ENCODE data around the gene RAPGEF2.
"Not testable (repeated sequence)": the region's sequence is repeated elsewhere in the genome, so short reads cannot be mapped to it uniquely, and the experiment has no call there.

Gene RAPGEF2

DNA sequence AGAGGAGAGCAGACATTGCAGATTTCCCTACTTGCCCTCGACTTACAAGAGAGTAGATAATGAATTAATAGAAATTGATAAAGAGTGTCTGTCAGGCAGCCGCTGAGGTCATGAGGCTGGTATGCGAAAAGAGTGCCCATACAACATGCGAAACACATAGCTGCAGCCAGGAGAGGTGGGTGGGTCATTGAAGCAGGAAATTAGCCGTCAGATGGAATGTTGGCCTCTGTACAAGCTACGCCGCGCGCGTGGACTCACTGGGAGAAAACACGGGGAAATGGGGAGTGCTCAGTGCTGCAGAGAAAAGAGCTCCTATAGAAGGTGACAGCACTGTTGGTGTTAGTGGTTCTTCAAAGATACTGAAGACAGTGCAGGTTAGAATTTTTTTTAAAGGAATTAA is 125.1 kb downstream of the RAPGEF2 start:
- no peaks in the 10 kb centered on the region for H3K9me3 ChIP-seq (ENCODE audit: control insufficient read depth, insufficient read depth, low read length)
- H3K36me3 ChIP-seq (ENCODE audit: insufficient read depth, low read length) = no peaks in the 10 kb centered on the region
- peaks cover 22% of the 10 kb centered on the region for H3K4me1 ChIP-seq (ENCODE audit: insufficient read depth, low read length)
- H3K9ac ChIP-seq (ENCODE audit: low read depth, low read length) = no peak overlapping the region

DNA sequence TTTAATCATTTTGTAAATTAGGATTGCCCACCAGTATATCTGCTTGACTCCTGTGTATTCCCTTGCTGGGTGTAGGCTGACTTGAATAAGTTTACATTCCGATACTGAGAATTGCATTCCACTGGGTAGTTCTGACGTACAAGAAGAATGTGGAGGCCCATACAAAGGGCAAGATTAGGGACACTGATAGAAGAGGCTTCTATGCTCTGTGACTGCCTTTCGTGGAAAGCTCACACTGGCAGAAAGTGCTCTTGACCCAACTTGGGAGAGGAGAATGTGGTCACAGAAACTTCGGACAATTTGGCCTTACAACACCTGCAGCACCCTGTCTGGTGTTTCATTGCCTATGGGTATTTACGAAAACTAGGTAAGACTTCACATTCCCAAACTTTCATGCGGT is 126.3 kb downstream of the RAPGEF2 start:
- Histone ChIP-seq H3K4me1 (ENCODE audit: insufficient read depth, low read length) (peaks cover 22% of the 10 kb centered on the region), H3K9ac (ENCODE audit: low read depth, low read length) (no peak overlapping the region), H3K9me3 (ENCODE audit: control insufficient read depth, insufficient read depth, low read length) (no peaks in the 10 kb centered on the region), H3K36me3 (ENCODE audit: insufficient read depth, low read length) (no peaks in the 10 kb centered on the region)

DNA sequence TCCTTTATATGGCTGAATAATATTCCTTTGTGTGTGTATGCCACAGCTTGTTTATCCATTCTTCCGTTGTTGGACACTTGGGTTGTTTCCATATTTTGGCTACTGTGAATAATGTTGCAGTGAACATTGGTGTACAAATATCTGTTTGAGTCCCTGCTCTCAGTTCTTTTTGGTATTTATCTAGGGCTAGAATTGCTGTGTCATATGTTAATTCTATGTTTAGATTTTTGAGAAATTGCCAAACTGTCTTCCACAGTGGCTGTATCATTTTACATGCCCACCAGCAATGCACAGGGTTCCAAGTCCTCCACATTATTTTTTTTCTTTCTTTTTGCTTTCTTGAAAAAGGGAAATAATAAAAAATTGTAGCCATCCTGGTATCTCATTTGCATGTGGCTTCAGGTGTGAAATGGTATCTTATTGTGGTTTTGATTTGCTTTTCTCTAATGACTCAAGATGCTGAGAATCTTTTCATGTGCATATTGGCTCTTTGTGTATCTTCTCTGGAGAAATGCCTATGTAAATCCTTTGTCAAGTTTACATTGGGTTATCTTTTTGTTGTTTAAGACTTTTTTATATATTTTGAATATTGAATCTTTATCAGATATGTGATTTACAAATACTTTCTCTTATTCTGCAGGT is 129.7 kb downstream of the RAPGEF2 start:
- Histone ChIP-seq H3K9me3 (ENCODE audit: control insufficient read depth, insufficient read depth, low read length) (0 out of 2 replicates have a peak, but pooled peaks cover 4% of the 10 kb centered on the region), H3K9ac (ENCODE audit: low read depth, low read length) (no peak overlapping the region), H3K4me1 (ENCODE audit: insufficient read depth, low read length) (peaks cover 19% of the 10 kb centered on the region), H3K36me3 (ENCODE audit: insufficient read depth, low read length) (no peaks in the 10 kb centered on the region)

DNA sequence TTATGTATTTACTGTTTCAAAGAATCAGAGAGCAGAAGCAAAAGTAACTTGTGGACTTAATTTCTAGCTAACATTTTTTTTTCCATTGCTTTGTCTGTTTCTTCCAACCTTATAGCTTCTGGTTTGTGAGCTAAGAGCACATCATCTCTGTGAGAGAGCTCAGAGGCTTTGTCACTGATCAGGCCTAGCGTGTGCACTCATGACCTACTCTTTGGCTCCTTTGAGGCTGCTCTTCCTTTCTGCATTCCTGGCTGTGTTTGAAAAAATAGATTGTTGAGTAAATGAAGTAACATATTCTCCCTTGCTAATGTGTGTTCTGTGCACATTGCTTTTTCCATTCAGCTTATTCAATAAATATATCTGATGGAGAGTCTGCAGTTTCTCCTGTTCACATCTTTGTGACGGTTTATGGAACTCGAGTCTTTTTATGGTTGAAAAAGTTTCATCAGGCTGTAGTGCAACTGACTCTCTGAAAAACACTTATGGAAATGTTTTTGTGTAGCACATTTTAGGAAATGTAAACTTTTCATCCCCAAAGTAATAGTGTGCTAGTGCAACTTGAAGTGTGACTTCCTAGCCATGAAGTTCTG is 133.0 kb downstream of the RAPGEF2 start:
- Histone ChIP-seq H3K9ac (ENCODE audit: low read depth, low read length) (no peak overlapping the region), H3K9me3 (ENCODE audit: control insufficient read depth, insufficient read depth, low read length) (0 out of 2 replicates have a peak, but pooled peaks cover 4% of the 10 kb centered on the region), H3K4me1 (ENCODE audit: insufficient read depth, low read length) (0 out of 2 replicates have a peak, but pooled peaks cover 5% of the 10 kb centered on the region), H3K36me3 (ENCODE audit: insufficient read depth, low read length) (no peaks in the 10 kb centered on the region)

DNA sequence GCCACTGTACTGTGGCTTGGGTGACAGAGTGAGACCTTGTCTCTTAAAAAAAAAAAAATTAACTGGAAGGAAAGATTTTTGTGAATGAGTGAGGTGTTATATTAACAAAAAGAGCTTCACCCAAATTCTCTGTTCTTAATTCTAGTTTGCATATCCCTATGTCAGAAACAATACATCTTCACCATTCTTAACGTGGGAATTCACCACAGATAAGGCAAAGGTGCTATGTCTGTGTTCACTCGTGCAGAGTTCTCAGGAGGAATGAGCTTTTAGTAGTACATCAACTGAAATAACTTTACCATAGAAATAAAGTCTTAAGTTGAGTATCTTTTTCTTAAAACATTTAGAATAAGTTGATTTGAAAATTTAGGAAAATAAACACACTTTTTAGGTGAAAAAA is 135.1 kb downstream of the RAPGEF2 start:
- H3K9ac ChIP-seq (ENCODE audit: low read depth, low read length) = no peak overlapping the region
- no peaks in the 10 kb centered on the region for H3K36me3 ChIP-seq (ENCODE audit: insufficient read depth, low read length)
- H3K9me3 ChIP-seq (ENCODE audit: control insufficient read depth, insufficient read depth, low read length) = 0 out of 2 replicates have a peak, but pooled peaks cover 4% of the 10 kb centered on the region
- H3K4me1 ChIP-seq (ENCODE audit: insufficient read depth, low read length) = no peaks in the 10 kb centered on the region

DNA sequence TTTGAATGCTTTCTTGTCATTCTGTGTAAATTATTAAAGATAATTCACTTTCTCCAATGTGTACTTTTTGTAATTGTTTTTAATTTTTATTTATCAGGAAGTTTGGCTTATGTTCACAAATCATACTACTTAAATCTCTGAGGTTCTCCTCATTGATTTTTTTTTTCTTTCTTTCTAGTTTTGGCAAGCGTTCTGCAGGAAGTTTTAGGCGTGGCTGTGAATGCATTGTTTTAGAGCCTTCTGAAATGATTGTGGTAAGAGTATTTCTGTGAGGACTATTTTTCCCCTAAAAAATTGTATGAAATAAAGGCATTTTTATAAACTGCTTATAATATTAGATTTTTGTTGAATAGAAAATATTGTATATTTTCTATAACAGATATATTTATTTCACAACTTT is 135.8 kb downstream of the RAPGEF2 start:
- H3K9me3 ChIP-seq (ENCODE audit: control insufficient read depth, insufficient read depth, low read length) = 0 out of 2 replicates have a peak, but pooled peaks cover 4% of the 10 kb centered on the region
- no peak overlapping the region for H3K9ac ChIP-seq (ENCODE audit: low read depth, low read length)
- H3K36me3 ChIP-seq (ENCODE audit: insufficient read depth, low read length) = no peaks in the 10 kb centered on the region
- H3K4me1 ChIP-seq (ENCODE audit: insufficient read depth, low read length) = no peaks in the 10 kb centered on the region

DNA sequence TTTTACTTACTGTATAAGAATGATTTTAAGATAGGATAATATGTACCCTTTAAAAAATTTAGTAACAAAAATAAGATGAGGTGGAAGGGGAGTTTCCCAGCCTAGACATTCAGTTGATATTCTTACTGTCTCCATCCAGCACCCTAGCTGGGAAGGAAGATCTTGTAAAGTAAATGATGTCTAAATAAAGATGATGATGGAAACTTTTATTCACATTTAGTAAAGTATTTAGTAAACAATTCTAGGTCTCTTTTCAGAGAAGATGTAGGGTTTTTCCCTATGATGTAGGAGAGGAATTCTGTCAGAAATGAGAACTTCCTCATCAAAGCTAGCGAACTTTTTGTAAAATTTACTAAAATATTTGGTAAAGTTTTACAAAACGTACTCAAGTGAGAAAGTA is 136.8 kb downstream of the RAPGEF2 start:
- Histone ChIP-seq H3K4me1 (ENCODE audit: insufficient read depth, low read length) (no peaks in the 10 kb centered on the region), H3K36me3 (ENCODE audit: insufficient read depth, low read length) (no peaks in the 10 kb centered on the region), H3K9me3 (ENCODE audit: control insufficient read depth, insufficient read depth, low read length) (0 out of 2 replicates have a peak, but pooled peaks cover 4% of the 10 kb centered on the region), H3K9ac (ENCODE audit: low read depth, low read length) (no peak overlapping the region)

DNA sequence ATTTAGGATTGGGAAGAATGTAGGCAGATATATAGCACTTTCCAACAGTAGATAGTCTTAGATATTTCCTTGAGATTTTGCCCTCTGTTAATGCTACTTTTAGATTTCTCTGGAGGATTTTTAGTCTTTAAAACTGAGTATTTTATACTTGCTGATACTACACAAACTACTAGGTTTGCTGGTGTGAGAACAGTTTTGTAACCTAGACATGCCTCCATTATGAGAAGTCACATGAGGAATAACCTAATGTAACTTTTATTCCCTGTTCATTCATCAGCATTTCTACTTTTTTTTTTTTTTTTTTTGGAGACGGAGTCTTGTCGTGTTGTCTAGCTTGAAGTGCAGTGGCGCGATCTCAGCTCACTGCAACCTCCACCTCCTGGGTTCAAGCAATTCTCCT is 137.2 kb downstream of the RAPGEF2 start:
- 0 out of 2 replicates have a peak, but pooled peaks cover 4% of the 10 kb centered on the region for H3K9me3 ChIP-seq (ENCODE audit: control insufficient read depth, insufficient read depth, low read length)
- no peaks in the 10 kb centered on the region for H3K4me1 ChIP-seq (ENCODE audit: insufficient read depth, low read length)
- no peak overlapping the region for H3K9ac ChIP-seq (ENCODE audit: low read depth, low read length)
- H3K36me3 ChIP-seq (ENCODE audit: insufficient read depth, low read length) = no peaks in the 10 kb centered on the region

DNA sequence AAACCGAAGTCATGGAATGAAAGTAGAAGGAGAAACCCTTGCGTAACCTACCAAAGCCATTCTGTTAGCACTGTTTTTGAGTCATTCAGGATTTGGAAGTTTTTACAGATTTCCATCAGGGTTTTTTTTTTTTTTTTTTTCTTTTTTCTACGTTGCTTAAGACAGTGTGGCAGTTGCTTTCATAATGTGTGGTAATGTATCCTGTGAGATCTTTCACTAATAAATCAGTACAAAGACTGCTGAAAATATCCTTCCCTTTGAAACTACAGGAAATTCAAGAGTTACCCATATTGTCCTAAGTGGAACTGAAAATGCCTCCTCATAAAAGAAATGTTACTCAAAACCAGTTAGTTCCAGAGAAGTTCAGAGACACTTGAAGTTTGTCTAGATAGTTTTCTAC is 137.8 kb downstream of the RAPGEF2 start:
- H3K36me3 ChIP-seq (ENCODE audit: insufficient read depth, low read length) = no peaks in the 10 kb centered on the region
- no peak overlapping the region for H3K9ac ChIP-seq (ENCODE audit: low read depth, low read length)
- H3K9me3 ChIP-seq (ENCODE audit: control insufficient read depth, insufficient read depth, low read length) = 0 out of 2 replicates have a peak, but pooled peaks cover 4% of the 10 kb centered on the region
- no peaks in the 10 kb centered on the region for H3K4me1 ChIP-seq (ENCODE audit: insufficient read depth, low read length)

DNA sequence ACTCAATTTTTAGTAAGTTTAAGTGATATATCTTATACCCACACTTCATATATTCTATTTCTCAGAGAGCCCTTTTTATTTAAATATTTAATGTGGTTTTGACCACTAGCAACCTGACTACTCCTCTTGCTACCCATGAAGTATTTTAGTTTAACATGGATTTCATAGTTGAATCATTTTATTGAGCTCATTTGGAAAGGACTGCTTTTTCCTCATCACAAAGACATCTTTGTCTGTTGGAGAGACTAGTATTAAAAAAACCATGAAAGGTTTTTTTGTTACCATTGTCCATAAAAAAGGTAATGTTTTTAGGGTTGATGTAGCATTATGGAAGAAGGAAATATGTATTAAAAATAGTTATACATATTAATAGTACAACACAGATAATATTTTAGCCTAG is 139.5 kb downstream of the RAPGEF2 start:
- Histone ChIP-seq H3K9ac (ENCODE audit: low read depth, low read length) (no peak overlapping the region), H3K36me3 (ENCODE audit: insufficient read depth, low read length) (no peaks in the 10 kb centered on the region), H3K4me1 (ENCODE audit: insufficient read depth, low read length) (no peaks in the 10 kb centered on the region), H3K9me3 (ENCODE audit: control insufficient read depth, insufficient read depth, low read length) (no peaks in the 10 kb centered on the region)

DNA sequence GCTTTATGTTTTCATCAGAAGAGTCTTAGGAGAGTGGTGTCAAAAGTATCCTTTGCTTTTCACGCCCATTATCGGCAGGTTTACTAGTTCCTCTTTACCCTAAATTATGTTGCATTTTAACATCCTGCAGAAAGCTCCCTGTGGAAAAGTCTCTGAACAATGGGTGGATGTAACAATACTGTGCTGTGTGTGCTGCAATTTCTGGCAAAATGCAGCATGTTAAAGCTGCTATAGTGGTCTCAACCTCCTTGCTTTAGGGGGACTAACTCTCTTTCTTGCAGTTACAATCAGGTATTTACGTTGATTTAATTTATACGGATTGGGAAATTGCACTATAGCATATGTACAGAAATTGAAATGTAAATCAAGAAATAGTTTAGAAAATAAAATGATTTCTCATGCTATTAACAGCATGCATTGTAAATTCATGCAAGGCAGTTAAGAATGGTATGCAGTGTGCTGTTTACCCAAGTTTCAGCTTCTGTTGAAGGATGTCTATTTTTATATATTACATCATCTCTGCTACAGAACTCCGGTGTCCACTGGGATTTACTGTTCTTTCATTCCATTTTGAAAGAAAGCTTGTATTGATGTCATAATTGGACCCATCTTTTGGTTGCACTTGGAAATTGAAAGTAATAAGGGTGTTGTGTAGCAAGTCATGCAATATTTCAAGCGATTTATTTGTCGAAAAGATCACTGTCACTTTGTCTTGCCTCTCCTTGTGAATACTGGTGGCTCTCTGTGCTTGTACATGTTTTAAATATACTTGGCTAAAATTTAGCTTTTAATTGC is 145.7 kb downstream of the RAPGEF2 start:
- H3K9me3 ChIP-seq (ENCODE audit: control insufficient read depth, insufficient read depth, low read length) = no peaks in the 10 kb centered on the region; the same call in 1 of the 2 replicates
- no peaks in the 10 kb centered on the region for H3K36me3 ChIP-seq (ENCODE audit: insufficient read depth, low read length)
- H3K4me1 ChIP-seq (ENCODE audit: insufficient read depth, low read length) = no peaks in the 10 kb centered on the region
- no peak overlapping the region for H3K9ac ChIP-seq (ENCODE audit: low read depth, low read length)

DNA sequence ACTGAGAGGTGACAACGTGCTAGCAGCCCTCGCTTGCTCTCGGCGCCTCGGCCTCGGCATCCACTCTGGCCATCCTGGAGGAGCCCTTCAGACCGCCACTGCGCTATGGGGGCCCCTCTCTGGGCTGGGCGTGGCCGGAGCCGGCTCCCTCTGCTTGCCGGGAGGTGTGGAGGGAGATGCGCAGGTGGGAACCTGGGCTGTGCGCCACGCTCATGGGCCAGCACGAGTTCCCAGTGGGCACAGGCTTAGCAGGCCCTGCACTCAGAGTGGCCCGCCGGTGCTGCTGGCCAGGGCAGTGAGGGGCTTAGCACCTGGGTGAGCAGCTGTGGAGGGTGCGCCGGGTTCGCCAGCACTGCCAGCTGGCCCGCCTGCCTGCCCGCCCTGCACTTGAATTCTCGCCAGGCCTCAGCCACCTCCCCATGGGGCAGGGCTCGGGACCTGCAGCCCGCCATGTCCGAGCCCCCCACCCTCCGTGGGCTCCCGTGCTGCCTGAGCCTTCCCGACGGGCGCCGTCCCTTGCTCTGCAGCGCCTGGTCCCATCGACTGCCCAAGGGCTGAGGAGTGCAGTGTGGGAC is 148.0 kb downstream of the RAPGEF2 start:
- H3K9ac ChIP-seq (ENCODE audit: low read depth, low read length) = no peak overlapping the region
- H3K9me3 ChIP-seq (ENCODE audit: control insufficient read depth, insufficient read depth, low read length) = no peaks in the 10 kb centered on the region; the same call in 1 of the 2 replicates
- no peaks in the 10 kb centered on the region for H3K36me3 ChIP-seq (ENCODE audit: insufficient read depth, low read length)

DNA sequence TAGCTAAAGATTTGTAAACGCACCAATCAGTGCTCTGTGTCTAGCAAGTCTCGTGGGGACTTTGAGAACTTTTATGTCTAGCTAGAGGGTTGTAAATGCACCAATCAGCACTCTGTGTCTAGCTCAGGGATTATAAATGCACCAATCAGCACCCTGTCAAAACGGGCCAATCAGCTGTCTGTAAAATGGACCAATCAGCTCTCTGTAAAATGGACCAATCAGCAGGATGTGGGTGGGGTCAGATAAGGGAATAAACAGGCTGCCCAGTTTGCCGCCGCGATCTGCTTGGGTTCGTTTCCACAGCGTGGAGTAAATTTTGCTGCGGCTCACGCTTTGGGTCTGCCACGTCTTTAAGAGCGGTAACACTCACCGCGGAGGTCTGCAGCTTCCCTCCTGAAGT is 148.7 kb downstream of the RAPGEF2 start:
- not testable (repeated sequence) for H3K4me1 ChIP-seq (ENCODE audit: insufficient read depth, low read length); H3K36me3 ChIP-seq (ENCODE audit: insufficient read depth, low read length); H3K9ac ChIP-seq (ENCODE audit: low read depth, low read length); H3K9me3 ChIP-seq (ENCODE audit: control insufficient read depth, insufficient read depth, low read length)

More for the DNA sequence above, 148.0 kb downstream of the RAPGEF2 start:
- no peaks in the 10 kb centered on the region for H3K4me1 ChIP-seq (ENCODE audit: insufficient read depth, low read length)

DNA sequence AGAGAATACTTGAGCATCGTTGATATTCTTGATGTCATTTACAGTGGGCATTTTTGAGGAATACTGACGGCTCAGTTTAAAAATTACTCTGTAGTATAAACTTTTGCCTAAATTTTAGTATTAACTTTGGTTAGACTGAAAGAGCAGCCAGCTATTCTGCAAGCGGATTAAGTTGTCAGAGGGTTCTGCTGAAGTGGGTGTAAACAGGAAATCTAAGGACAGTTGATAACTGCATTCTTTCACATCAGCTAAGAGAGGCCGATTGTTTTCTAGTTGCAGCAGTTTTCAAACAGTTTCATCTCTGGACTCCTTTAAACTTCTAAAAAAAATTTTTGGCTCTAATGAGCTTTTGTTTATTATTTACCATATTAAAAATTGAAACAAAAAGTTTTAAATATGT is 149.6 kb downstream of the RAPGEF2 start:
- Histone ChIP-seq H3K36me3 (ENCODE audit: insufficient read depth, low read length) (no peaks in the 10 kb centered on the region), H3K4me1 (ENCODE audit: insufficient read depth, low read length) (no peaks in the 10 kb centered on the region), H3K9me3 (ENCODE audit: control insufficient read depth, insufficient read depth, low read length) (no peaks in the 10 kb centered on the region; the same call in 1 of the 2 replicates), H3K9ac (ENCODE audit: low read depth, low read length) (no peak overlapping the region)
